GM19468 (cell line): Measurements from ENCODE around the gene MOB3A.

Experiments
- ATAC-seq: cut with Tn5 transposase; IDR thresholded peaks from one replicate; pipeline ENCODE4 v1.9.1; 2021; ENCODE audit warnings: mild to moderate bottlenecking, moderate library complexity, moderate number of reproducible peaks; ENCODE audit not compliant: unreplicated experiment; ENCODE audit errors: extremely low read depth

The MOB3A gene

GRCh38 chr19:2126879-2127518, 30.9 kb upstream of the MOB3A start:
- no peak for ATAC-seq

DNA sequence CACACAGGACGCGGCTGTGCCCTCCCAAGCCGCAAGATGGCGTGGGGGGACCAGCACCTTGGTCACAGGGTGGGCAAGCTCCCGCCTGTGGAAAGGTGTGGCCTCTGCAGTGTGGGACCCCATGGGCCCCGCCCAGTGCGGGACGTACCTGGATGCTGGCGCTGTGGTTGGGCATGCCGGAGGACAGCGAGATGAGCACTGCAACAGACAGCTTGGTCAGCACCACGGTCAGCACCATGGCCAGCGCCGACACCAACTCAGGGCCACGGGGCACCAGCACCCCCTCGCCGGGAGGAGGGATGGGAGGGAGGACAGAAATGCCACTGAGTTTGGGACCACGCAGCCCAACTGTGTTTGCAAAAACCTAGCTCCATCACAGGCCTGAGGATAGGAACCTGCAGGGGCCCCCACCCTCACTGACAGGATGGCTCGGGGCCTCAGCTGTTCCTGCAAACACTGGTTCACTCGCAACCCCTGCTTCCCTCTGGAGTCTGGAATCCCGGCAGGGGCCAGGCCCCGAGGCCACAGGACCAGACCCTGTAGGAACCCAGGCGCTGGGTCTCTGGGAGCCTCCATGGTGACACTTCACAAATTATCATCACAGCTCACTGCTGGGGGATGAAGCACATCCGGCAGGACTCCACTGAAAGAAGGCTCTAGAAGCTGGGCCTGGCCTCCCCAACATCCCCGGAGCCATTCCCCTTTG, 27.7 kb upstream of the MOB3A start:
- ATAC-seq: no peak

GRCh38 chr19:2122982-2123381, 26.9 kb upstream of the MOB3A start:
- no peak for ATAC-seq

DNA sequence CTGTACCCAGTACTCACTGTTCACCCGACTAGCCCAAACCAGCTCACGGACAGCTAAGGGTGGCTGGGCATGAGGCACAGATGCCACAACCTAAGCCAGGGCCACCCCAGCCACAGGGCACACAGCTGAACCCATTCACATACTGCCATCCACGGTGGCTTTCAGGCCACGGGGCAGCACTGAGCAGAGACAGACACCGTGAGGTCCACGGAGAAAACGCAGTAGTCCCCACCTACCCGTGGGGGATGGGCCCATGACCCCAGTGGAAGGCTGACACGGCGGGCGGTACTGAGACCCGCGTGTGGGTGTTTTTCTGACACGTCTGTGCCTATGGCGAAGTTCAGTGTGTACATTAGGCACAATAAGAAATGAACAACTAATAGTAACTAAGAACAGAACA, 26.1 kb upstream of the MOB3A start:
- no peak for ATAC-seq

- no peak for ATAC-seq
Measured at GRCh38 chr19:2121416-2122051, 25.4 kb upstream of the MOB3A start.

GRCh38 chr19:2120821-2121220, 24.7 kb upstream of the MOB3A start:
- ATAC-seq: no peak

- no peak for ATAC-seq
Measured at GRCh38 chr19:2119921-2120785, 24.0 kb upstream of the MOB3A start.

DNA sequence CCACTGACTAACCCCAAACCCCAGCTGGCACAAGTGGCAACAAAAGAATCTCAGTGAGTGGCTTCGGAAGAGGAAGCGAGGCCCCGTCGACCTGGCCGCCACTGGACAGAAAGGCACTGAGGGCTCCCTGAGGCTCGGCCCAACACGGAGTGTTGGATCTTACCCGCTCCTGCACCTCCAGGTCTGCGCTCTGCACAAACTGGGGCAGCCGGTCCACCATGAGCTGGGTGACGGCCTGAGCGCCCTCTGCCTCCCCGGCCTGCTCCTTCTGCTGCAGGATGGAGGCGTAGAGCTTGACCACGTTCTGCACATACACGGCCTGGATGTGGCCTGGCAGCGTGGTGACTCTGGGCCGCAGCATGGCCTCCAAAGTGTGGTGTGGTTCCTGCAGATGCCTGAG, 22.3 kb upstream of the MOB3A start:
- ATAC-seq: no peak

- ATAC-seq: no peak
Measured at GRCh38 chr19:2117215-2117960, 21.3 kb upstream of the MOB3A start.

GRCh38 chr19:2116507-2116906, 20.4 kb upstream of the MOB3A start:
- no peak for ATAC-seq

DNA sequence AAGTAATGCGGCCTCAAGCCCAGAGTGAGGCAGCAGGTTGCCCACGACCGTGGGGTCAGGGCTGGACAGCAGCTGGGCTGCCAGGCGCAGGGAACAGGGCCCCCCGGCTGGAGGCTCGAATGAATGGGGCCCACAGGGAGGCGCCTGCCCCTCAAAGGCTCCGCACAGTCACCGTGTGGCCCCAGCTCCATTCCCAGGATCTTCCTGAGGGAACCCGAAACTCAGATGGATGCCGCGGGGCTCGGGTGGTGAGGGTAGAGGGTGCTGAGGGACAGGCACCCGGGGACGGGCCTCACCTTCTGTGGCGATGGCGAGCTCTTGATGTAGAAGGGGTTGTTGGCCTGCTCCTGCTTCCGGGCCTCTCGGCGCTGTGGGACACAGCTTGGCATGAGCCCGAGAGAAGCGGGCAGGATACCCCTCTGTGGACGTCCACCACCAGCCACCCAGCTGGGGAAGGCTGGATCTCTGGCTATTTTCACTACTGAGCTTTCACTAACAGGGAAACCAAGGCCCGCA, 19.8 kb upstream of the MOB3A start:
- no peak for ATAC-seq

DNA sequence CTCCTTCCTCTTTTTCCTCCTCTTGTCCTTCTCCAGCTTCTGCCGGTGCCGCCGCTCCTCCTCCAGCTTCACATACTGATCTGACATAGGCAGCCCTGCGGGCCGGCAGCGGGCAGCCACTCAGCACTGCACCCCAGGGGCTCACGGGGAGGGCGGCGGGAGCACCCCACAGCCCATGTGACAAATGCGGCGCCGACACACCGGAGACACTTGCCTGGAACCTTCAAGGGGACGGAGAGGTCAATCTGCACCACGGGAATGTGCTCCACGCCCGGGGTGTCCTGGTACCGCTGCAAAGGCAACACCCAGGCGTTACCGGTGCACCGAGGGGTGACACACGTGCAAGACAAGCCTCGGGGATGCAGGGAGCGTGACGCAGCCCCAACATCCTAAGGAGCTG, 19.2 kb upstream of the MOB3A start:
- ATAC-seq: no peak

GRCh38 chr19:2114821-2115220, 18.7 kb upstream of the MOB3A start:
- ATAC-seq: no peak

GRCh38 chr19:2114218-2114617, 18.1 kb upstream of the MOB3A start:
- ATAC-seq: no peak

- ATAC-seq: no peak
Measured at GRCh38 chr19:2113439-2114211, 17.5 kb upstream of the MOB3A start.

DNA sequence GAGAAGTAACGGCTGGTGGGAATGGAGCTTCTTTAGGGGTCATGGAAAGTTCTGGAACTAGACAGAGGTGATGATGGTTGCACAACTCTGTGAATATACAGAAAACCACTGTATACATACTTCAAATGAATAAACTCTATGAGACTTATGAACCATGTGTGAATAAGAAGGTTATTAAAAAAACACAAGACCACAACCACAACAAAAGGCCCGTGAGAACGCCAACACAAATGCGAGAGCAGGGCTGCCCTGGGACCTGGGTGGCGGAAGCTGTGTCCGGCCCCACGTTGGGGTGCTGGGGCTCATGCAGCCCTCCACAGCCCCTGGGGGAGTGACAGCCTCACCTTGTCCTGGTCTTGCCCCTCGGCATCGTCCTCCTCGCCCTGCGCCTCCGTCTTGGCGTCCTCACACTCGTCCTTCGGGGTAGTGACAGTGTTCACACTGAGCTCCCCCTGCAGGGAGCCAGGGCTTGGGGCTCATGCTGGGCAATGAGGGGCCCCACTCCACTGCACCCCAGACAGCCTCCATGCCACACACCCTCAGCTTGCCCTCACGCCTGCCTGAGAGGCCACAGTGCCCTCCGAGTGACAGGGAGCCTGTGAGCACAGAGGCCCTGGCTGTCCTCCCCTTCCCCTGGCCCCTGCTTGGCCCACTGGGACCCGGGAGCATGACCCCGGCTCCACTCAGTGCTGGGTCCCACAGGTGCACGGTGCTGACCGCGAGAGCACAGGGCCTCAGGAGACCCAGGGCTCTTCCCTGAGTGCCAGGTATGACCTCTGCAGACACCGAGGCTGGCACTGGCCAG, 16.6 kb upstream of the MOB3A start:
- no peak for ATAC-seq

DNA sequence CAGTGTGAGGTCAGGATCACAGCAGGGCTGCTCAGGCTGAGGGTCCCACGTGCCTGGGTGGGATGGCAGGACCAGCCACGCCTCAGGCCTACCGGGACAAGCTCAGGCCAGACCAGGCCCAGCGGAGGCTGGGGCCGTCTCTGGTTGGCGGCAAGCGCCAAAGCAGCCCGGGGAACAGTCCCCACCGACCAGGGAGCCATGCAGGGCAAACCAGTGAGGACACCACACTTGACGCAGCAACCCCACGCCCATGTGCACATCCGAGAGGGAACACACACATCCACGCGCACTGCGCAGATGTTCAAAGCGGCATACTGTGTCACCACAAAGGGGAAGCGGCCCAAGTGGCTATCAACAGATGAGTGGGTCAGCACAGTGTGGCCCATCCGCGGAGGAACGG, 15.8 kb upstream of the MOB3A start:
- no peak for ATAC-seq

DNA sequence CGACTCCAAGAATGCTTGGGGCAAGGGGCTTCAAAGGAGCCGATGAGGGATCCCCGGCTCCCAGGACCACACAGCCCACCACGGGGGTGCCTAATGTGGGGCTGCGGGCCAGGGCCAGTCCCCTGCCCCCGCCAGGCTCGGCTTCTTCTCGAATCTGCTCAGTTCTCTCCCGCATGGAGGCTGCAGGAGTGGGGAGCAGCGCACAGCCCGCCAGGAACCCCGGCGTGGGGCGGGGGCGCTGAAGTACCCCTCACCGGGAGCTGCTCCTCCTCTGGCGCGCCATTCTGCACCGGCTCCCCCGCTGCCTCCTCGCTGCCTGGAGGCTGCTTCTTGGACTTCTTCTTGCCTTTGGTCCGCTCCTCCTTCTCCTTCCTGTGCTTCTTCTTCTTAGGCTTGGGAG, 15.3 kb upstream of the MOB3A start:
- no peak for ATAC-seq
